NCI-H1930 (cell line): Measurements from ENCODE around the gene TBXAS1.
"Not testable (repeated sequence)": the region's sequence is repeated elsewhere in the genome, so short reads cannot be mapped to it uniquely, and the experiment has no call there.

Source experiments
- DNase-seq, 2 experiments: peaks; one replicate each; lab custom pipeline; 2025; lab: John Stamatoyannopoulos, UW

The TBXAS1 gene

GRCh38 chr7:139827042-139827441 is 2.0 kb upstream of the TBXAS1 start:
- no peak for DNase-seq

- no peak for DNase-seq
Observed at GRCh38 chr7:139828446-139828845, 618 bp upstream of the TBXAS1 start.

- no peak for DNase-seq
Observed at GRCh38 chr7:139829775-139830117, 682 bp downstream of the TBXAS1 start.

- DNase-seq = no peak
Observed at GRCh38 chr7:139830292-139830691, 1.2 kb downstream of the TBXAS1 start.

GRCh38 chr7:139830782-139831501 is 1.9 kb downstream of the TBXAS1 start:
- no peak for DNase-seq

- DNase-seq = not testable (repeated sequence)
Observed at GRCh38 chr7:139835848-139836247, 6.8 kb downstream of the TBXAS1 start.

GRCh38 chr7:139837291-139837690 is 8.2 kb downstream of the TBXAS1 start:
- DNase-seq = not testable (repeated sequence)

- no peak for DNase-seq
Observed at GRCh38 chr7:139838276-139838675, 9.2 kb downstream of the TBXAS1 start.

- no peak for DNase-seq
Observed at GRCh38 chr7:139838876-139839275, 9.8 kb downstream of the TBXAS1 start.

- DNase-seq = no peak
Observed at GRCh38 chr7:139840776-139841175, 11.7 kb downstream of the TBXAS1 start.

GRCh38 chr7:139842401-139843210 is 13.5 kb downstream of the TBXAS1 start:
- DNase-seq = no peak

GRCh38 chr7:139843211-139843537 is 14.1 kb downstream of the TBXAS1 start:
- DNase-seq = not testable (repeated sequence)

GRCh38 chr7:139844779-139845442 is 15.8 kb downstream of the TBXAS1 start:
- no peak for DNase-seq

- DNase-seq = no peak
Observed at GRCh38 chr7:139845443-139845805, 16.4 kb downstream of the TBXAS1 start.

- no peak for DNase-seq
Observed at GRCh38 chr7:139846297-139846696, 17.2 kb downstream of the TBXAS1 start.

- DNase-seq = no peak
Observed at GRCh38 chr7:139848274-139848673, 19.2 kb downstream of the TBXAS1 start.

- no peak for DNase-seq
Observed at GRCh38 chr7:139850906-139851305, 21.8 kb downstream of the TBXAS1 start.

- no peak for DNase-seq
Observed at GRCh38 chr7:139851770-139852481, 22.9 kb downstream of the TBXAS1 start.

GRCh38 chr7:139852482-139852845 is 23.4 kb downstream of the TBXAS1 start:
- no peak for DNase-seq

- DNase-seq = no peak
Observed at GRCh38 chr7:139853506-139854123, 24.6 kb downstream of the TBXAS1 start.

GRCh38 chr7:139854124-139854511 is 25.1 kb downstream of the TBXAS1 start:
- no peak for DNase-seq
